ENCODE measurements around the gene ASTN2. TPM values are rescaled to one million over a fixed set of nuclear protein-coding genes. Genes with fewer than 3 reads are reported as not detected.

The ASTN2 gene
- total RNA-seq, 1 experiment from 2014 or later: 8.0 TPM

DNA sequence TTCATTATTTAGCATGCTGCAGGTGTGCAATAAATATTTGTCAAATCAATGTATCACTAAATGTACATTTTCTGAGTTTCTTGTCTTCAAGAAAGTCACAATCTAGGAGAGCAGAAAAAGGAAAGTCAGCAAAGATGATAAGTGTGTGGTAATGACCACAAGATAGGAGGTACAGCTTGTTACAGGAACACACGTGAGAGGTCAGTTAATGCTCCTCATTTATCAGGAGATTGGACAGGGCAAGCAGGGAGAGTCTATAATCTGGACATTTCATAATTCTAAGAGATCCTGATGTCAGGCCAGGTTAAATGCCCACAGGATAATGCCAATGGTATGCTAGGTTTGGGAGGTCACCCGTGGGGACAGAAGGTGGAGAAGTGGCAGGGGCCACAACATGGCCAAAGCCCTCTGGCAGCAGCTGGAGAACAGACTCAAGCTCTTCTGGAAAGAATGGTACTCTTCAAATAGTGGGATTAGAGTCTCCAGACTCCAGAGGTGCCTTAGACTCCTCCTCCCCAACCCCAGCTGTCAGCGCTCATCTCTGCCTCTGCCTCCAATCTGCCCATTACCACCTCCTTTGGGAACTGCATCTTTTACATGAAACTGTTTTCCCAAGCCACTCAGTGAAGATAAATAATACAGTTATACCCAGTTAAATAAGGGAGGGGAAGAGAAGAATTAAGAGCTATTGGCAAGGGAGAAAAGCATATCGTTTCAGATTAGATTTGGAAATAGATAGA, 114.3 kb downstream of the ASTN2 start:
- no peak for DNase-seq
- peaks cover 2% of the 10 kb centered on the region for H3K27me3 ChIP-seq
- H3K36me3 ChIP-seq: no peaks in the 10 kb centered on the region
- no peaks in the 10 kb centered on the region for H3K9me3 ChIP-seq
- no peak overlapping the region for H3K4me3 ChIP-seq

DNA sequence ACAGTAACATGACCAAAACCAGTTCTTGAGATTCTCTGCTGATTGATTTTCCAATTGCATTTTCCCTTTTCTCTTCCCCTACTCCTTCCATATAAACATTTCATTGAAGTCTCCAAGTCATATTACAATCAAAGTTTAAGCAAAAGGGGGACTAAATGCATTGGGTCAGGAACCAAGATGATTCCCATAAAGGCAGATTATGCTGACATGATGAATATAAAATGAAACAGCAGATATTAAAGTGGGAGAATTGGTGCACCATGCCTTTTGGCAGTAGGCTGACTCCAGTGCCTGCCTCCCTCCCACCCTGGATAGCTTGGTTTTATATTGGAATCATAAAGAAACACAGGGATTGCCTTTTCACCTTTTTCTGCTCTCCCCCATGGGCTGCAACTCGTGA, 118.4 kb downstream of the ASTN2 start:
- DNase-seq: no peak
- no peaks in the 10 kb centered on the region for H3K27me3 ChIP-seq
- no peaks in the 10 kb centered on the region for H3K9me3 ChIP-seq
- no peaks in the 10 kb centered on the region for H3K36me3 ChIP-seq
- H3K4me3 ChIP-seq: no peak overlapping the region

DNA sequence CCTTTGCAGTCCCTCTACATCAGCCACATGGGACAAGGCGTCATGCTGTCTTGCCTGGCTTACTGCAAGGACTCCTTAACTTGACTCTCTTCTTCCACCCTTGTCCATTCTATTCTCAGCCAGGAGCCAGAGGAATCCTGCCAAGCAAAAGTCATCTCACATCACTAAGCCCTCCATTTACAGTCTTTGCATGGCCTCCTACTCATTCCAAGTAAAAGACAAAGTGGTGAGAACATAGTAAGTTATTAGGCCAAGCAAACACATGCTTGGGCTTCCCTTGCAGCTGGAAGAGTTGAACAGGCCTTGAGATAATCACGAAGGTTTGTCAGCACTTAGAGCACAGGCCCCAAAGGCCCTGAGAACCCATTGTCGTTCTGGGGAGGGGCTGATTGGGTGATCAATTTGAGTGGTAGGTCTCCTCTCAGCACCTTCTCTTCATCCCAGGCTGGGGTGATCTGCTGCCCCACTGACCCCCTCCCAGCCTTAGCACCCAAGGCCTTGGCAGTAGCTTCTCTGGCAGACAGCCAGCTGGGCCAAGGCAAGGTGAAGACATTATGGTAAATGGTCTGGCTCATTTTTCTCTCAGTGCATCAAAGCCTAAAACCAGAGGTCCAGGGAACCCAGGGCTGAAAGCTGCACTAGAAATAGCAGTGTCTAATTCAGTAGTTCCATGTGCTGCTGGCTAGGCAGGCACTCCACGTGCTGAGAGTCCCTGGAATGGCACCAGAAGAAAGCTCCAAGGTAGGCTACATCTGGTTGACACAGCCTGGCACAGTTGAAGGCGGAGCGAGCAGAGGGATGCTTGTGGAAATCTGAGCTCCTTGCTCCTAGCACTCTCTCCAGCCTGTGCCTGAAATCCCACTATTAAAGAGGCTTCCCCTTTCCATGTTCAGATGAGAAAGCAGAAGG, 121.4 kb downstream of the ASTN2 start:
- H3K4me3 ChIP-seq: no peak overlapping the region
- no peaks in the 10 kb centered on the region for H3K9me3 ChIP-seq
- DNase-seq: no peak
- no peaks in the 10 kb centered on the region for H3K27me3 ChIP-seq
- no peaks in the 10 kb centered on the region for H3K36me3 ChIP-seq

DNA sequence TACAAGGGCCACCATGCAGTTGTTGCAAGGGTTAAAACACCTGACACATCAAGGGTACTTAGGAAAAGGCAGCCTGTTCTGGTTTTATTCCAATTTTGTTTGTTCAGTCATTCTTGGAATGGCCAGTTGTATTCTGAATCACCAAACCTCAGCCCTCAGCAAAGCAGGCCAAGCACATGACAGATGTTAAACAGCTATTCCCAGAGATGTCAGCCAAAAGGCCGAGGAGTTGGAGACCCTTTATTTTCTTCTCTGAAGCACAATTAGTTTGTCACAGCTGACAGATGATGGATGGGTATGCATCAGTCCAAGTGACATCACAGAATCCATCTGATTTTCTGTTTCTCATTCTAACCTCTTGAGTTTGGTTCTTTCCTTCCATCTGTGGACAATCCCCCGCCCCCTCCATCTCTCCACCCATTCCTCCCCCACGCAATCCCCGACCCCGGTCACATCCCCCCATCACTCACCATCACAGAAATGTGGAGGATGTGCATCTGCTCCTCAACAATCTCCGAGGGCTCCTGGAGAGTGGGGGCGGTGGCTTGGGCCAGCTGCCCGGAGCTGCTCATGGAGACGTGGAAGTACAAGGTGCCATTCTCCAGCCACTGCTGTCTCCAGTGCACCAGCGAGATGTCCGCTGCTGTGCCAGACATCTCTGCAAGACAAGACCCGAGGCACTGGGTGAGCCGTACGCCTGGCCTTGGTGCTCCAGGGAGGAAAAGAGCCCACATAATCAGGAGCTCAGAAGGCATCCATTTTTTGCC, 123.8 kb downstream of the ASTN2 start:
- peak; percentile 55 for DNase-seq
- no peaks in the 10 kb centered on the region for H3K27me3 ChIP-seq
- H3K36me3 ChIP-seq: no peaks in the 10 kb centered on the region
- no peak overlapping the region for H3K4me3 ChIP-seq
- no peaks in the 10 kb centered on the region for H3K9me3 ChIP-seq

DNA sequence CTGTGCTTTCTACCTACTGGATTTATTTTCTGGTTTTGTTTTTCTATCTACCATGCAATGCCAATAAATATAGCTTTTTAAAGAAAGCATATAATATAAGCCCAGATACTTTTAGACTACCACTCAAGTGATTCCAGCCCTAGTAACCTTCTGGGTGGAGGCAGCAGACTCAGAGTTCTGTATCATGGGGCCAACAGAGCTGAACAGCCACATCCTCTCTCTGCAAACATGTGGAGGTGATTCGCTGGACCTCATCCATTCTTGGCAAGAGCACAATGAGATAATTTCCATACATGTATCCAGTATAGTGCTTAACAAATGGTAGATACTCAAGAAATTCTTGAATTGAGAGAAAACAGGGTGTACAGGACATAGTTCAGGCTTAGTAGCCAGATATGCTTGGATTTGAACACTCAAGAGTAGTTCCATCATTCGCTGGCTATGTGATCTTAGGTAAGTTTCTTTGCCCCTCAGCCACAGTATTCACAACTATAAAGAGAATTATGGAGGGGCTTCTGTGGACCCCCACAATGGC, 124.5 kb downstream of the ASTN2 start:
- no peaks in the 10 kb centered on the region for H3K27me3 ChIP-seq
- no peak for DNase-seq
- no peak overlapping the region for H3K4me3 ChIP-seq
- H3K9me3 ChIP-seq: no peaks in the 10 kb centered on the region
- no peaks in the 10 kb centered on the region for H3K36me3 ChIP-seq

DNA sequence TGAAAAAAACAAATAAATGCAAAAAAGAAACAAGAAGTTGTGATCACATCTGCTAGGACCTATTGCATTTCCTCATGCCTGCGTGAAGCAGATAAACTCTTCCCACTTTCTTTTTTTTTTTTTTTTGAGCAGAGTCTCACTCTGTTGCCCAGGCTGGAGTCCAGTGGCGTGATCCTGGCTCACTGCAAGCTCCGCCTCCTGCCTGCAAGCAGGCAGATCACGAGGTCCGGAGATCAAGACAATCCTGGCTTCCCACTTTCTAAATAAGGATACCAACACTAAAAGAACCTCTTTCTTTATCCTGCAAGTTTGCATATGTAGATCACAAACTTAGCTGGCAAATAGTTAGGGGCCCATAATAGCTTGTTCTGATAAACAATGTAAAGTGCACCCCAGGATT, 128.6 kb downstream of the ASTN2 start:
- no peak for DNase-seq
- Histone ChIP-seq H3K27me3 (no peaks in the 10 kb centered on the region), H3K4me3 (no peak overlapping the region)

DNA sequence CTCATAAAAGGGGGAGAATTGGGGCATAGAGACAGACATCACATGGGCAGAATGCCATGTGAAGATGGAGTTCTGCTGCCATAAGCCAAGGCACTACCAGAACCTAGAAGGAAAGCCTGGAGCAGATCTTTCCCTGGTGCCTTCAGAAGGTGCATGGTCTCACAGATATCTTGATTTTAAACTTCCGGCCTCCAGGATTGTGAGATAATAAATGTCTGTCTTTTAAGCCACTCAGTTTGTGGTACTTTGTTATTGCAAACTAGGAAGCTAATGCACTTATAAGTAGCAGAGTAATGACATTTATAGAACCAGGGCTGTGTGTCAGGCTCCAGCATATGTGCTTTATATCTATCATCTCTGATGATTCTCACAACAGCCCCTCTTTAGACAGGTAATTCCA, 130.4 kb downstream of the ASTN2 start:
- Histone ChIP-seq H3K4me3 (no peak overlapping the region), H3K36me3 (no peaks in the 10 kb centered on the region), H3K9me3 (no peaks in the 10 kb centered on the region), H3K27me3 (no peaks in the 10 kb centered on the region)
- no peak for DNase-seq

More for the DNA sequence above, 128.6 kb downstream of the ASTN2 start:
- H3K36me3 ChIP-seq: no peaks in the 10 kb centered on the region
- H3K9me3 ChIP-seq: no peaks in the 10 kb centered on the region

DNA sequence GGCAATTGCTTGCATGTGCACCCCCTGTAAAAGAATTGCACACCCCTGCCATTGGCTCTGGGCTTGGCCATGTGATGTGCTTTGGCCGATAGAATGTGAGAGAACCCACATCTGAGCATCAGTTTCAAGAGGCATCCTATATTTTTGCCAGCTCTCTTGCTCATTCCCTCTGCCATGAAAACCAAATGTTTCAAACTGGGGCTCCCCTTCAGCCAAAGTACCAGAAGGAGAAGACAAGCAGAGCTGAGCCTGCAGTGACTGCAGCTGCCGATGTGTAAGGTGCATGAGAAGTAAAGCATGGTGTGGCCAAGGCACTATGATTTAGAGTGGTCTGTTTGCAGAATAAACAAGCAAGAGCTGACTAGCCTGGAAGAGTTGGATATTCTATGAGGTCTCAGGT, 132.3 kb downstream of the ASTN2 start:
- no peaks in the 10 kb centered on the region for H3K9me3 ChIP-seq
- DNase-seq: no peak
- H3K4me3 ChIP-seq: no peak overlapping the region
- no peaks in the 10 kb centered on the region for H3K27me3 ChIP-seq
- no peaks in the 10 kb centered on the region for H3K36me3 ChIP-seq

DNA sequence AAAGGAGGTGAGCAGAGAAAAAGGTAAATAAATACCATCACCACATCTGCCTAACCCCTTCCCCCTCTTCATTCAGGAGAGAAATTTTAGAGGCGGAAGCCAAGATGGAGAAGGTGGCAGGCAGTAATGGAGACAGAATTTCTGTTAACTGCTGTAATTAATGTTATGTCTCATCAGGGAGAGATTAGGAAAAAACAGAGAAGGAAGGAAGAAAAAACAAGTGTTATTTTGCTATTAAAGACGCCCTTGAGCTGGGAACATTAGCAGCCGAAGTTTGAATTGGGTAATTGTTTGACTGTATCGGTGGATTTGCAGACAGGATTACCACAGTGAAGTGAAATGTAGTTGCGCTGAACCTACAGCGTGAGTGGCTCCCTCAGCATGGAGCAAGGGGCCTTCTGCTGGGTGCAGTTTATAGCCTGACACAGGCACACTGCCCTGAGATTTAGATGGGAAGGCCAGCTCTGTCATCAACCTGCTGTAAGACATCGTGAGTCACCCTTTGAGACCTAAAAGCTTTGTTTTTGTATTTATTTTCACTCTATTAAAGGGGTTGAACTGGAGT, 136.3 kb downstream of the ASTN2 start:
- Histone ChIP-seq H3K4me3 (no peak overlapping the region), H3K27me3 (no peaks in the 10 kb centered on the region), H3K36me3 (no peaks in the 10 kb centered on the region), H3K9me3 (no peaks in the 10 kb centered on the region)
- DNase-seq: no peak

DNA sequence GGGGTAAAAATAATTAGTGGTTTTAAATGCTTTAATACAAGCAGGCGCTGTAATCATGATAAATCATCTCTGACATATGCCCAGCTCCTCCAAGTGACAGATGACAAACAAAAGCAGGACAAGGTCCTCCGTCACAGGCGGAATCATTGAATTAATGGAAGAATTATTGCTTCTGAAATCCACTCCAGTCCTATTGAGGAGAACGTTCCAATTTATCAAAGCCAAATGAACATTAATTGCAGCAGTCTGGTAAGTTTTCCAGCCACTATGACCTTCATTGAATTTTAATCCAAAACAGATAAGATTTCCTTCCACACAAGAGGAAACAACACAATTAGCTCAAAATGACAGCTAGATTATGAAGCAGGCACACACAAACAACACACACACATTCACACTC, 136.8 kb downstream of the ASTN2 start:
- no peak overlapping the region for H3K4me3 ChIP-seq
- no peaks in the 10 kb centered on the region for H3K36me3 ChIP-seq
- H3K27me3 ChIP-seq: no peaks in the 10 kb centered on the region
- H3K9me3 ChIP-seq: no peaks in the 10 kb centered on the region
- DNase-seq: no peak

DNA sequence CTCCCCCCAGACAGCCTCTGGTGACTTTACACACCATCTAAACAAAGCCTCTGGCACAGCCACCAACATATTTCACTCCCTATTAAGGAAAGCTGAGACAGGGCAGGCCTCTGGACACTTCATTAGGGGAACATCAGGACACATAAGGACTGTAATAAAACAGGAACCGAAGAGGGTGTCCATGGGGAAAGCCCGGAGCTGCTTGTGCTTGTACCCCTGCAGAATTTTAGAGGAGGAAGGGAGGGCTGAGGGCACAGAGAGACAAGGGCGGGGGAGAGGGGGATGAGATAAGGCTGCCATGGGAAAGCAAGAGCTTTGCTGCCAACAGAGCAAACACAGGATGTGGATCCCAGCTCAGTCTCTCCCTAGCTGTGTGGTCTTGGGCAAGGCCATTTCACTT, 138.4 kb downstream of the ASTN2 start:
- no peaks in the 10 kb centered on the region for H3K36me3 ChIP-seq
- no peak for DNase-seq
- H3K4me3 ChIP-seq: no peak overlapping the region

DNA sequence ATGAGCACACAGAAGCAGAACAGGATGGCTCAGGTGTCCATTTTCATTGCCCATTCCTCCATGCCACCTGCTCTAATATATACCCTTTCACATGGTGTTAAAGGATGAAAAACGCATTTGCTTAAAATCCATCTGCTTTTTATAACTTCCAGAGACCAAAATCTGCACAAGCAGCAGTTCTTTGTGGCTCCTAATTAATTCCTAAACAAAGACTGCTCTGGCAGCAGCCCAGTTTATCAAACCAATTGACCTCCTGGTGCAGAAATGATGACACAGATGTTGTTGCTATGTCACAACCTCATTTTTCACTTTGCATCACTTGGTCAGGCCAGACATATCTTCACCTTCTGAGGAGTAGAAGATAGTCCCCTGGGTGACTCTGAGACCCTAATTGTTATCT, 141.2 kb downstream of the ASTN2 start:
- no peaks in the 10 kb centered on the region for H3K9me3 ChIP-seq
- no peak overlapping the region for H3K4me3 ChIP-seq
- no peaks in the 10 kb centered on the region for H3K27me3 ChIP-seq
- no peaks in the 10 kb centered on the region for H3K36me3 ChIP-seq
- DNase-seq: no peak

More for the DNA sequence above, 138.4 kb downstream of the ASTN2 start:
- no peaks in the 10 kb centered on the region for H3K9me3 ChIP-seq
- no peaks in the 10 kb centered on the region for H3K27me3 ChIP-seq

DNA sequence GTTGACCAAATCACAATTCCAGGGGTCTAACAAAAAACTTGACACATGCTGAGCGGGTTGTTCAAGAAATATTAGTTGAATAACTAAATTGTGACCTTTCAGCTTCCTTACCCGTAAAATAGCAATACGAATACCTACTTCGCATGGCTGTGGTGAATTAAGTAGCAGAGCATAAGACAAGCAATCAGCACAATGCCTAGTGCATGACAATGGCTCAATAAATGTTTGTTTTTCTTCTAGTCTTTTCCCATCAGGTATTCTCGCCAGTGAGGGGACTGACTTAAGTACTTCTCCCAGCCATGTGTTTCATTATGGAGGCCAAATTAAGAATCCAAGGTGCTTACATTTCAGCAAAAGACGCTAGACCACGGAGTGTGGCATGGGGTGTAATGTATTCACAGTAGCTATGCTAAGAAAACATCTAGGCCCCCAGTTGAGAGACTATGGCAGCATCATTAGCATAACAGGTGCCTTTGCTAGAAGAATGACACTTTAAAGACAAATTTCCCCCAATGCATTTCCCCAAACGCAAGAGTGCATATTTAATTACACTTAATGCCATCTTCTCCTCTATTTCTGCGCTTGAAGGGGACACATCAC, 145.9 kb downstream of the ASTN2 start:
- DNase-seq: no peak
- H3K36me3 ChIP-seq: no peaks in the 10 kb centered on the region
- no peaks in the 10 kb centered on the region for H3K9me3 ChIP-seq
- no peaks in the 10 kb centered on the region for H3K27me3 ChIP-seq
- no peak overlapping the region for H3K4me3 ChIP-seq

DNA sequence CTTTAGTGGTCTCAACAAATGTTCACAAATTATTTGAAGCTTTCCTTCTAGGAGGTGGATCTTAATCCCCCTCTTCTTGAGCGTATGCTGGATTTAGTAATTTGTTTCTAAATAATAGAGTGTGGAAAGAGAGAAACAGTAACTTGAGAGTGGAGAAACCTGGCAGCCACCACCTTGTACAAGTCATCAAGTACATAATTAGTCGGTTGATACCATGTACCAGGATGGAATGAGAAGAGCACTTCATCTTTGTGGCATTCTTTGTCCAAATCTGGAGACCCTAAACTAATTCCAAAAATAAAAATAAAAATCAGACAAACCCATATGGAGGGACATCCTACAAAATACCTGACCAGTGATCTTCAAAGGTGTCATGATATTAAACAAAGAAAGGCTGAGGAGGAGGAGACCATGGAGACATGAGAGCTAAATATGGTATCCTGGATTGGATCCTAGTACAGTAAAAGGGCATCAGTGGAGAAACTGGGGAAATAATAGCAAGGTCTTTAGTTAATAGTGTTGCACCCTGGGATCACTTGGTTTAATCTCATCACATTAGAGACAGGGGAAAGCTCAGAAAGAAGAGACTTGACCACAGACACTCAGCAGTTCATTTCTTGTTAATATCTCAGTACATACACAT, 147.9 kb downstream of the ASTN2 start:
- H3K36me3 ChIP-seq: no peaks in the 10 kb centered on the region
- no peaks in the 10 kb centered on the region for H3K27me3 ChIP-seq
- H3K9me3 ChIP-seq: no peaks in the 10 kb centered on the region
- no peak for DNase-seq
- no peak overlapping the region for H3K4me3 ChIP-seq

DNA sequence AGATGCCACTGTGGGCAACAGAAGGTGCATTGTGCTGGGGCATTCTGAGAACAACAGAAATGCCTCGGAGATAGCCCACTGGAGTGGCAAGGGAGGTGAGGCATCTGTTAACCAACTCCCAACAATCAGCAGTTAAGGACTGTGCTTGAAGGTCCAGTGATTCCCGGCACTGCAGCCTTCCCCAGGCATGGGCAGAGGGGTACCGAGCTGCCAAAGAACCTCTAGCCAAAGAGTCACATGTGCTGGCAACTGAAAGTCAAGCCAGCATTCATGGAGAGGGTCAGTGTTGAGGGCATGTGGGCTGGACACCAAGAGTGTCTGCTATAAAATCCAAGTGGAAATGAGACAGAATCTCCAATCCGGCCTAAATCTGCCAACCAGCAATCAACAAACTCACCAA, 149.6 kb downstream of the ASTN2 start:
- Histone ChIP-seq H3K9me3 (no peaks in the 10 kb centered on the region), H3K27me3 (no peaks in the 10 kb centered on the region), H3K36me3 (no peaks in the 10 kb centered on the region), H3K4me3 (no peak overlapping the region)
- DNase-seq: no peak
